NCI-H345 (cell line): Measurements from ENCODE around the gene KCTD4.

Experiments
- DNase-seq: peaks from one replicate; lab custom pipeline; 2025; lab: John Stamatoyannopoulos, UW

KCTD4 gene

GRCh38 chr13:45178349-45179162, 22.3 kb downstream of the KCTD4 start:
- DNase-seq = no peak

DNA sequence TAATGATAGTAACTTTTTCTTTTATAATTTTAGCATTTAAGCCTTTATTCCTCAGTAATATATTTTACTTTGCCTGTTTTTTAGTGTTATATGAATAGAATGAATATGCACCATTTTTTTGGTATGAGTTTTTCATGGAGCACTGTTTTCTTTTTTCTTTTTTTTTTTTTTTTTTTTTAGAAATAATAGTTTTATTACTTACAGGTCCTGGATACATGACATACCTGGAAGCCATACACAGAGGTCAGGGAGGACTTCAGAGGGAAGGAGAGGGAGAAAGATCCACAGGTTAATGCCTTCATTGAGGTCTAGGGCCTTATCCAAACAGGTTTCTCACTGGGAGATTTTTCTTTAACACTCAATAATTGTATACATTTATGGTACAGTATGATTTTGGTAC, 26.4 kb downstream of the KCTD4 start:
- DNase-seq = no peak

DNA sequence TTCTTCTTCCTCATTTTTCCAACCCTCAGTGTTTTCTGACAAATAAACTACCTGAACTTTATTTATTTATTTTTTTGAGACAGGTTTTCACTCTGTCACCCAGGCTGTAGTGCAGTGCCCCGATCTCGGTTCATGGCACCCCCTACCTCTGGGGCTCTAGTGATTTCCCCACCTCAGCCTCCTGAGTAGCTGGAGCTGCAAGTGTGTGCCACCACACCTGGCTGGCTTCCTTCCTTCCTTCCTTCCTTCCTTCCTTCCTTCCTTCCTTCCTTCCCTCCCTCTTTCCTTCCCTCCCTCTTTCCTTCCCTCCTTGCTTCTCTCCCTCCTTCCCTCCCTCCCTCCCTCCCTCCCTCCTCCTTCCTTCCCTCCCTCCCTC, 32.3 kb downstream of the KCTD4 start:
- no peak for DNase-seq

DNA sequence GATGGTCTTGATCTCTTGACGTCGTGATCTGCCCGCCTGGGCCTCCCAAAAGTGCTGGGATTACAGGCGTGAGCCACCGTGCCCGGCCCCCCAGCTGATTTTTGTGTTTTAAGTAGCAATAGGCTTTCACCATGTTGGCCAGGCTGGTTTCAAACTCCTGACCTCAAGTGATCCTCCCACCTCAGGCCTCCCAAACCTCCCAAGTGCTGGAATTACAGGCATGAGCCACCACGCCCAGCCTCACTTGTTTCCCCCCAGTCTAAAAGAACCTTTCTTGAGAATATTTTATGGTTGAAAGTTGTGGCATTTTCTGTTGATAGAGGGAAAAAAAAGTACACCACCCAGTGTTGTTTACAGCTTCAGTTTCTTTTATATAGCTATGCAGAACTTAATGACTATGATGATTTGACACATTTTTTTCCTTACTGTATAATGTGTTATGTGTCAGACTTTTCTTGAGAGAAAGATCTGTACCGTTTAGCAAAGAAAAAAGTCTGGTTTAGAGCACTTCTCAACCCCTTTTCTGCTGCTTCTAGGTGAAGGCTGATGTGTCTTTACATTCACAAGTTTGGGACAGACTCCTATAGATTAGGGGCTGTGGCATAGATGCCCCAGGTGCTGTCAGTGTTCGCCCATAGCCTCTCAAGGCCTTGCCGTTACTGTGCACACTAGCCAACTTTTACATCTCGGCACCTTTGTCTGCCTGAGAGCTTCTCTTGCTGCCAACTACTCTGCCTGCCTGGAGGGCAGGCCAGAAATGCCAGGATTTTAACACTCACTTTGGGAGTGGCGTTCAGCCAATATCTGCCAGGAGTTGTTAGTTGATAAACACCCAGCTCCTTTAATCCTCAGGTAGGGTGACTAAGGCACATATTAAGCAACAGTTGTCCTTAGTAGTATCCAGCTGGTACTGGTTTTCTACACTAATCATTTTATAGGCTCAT, 33.0 kb downstream of the KCTD4 start:
- no peak for DNase-seq

DNA sequence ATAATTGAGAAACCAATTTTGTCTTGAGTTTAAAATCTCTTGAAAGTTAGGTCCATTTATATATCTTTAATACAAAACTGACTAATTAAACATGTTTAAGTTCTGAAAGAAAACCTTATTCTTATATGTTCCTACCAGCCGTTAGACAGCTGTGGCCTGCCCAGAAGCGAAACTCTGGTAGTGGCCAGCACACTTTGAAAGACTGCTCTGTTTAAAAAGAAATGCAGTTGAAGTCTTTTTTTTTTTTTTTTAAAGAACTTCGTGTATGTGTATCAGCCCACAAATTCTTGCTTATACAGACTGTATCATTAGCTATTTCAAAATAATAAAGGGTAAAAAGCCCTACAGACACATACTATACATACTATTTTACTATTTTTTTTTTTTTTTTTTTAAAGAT, 34.0 kb downstream of the KCTD4 start:
- no peak for DNase-seq

DNA sequence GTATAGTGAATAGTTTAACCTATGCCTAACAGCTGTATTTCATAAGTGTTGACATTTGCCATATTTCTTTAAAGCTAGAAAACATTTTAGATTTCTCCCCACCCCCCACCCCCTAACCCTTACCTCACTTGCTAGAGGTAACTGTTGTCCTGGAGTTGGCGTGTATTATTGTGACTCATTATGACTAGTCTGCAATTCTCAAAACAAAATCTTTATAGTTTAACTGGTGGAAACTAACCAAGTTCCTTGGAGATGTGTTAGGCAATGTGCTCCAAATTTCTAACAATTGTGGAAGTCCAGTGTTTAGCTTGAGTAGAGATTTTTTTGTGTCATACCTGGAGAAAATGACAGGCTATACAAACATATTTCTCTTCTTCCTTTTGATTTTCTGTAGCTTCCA, 38.0 kb downstream of the KCTD4 start:
- DNase-seq = no peak

DNA sequence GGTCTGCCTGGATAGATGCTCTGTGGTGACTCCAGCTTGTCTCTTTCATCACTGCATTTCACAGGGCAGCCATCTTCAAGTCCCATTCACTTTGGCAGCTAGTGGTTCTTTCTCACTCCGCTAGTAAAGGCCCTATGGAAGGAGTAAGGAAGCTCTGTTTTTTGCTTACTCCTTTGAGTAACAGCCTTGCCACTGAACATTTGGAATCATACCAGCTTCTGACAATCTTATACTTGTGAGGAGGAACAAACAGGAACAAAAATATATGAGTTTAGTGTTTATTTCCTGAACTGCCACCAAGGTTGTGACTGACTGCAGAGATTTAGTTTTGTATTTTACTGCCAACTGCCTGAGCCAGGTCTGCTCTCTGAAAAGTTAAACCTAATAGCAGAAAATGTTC, 38.7 kb downstream of the KCTD4 start:
- DNase-seq = no peak

DNA sequence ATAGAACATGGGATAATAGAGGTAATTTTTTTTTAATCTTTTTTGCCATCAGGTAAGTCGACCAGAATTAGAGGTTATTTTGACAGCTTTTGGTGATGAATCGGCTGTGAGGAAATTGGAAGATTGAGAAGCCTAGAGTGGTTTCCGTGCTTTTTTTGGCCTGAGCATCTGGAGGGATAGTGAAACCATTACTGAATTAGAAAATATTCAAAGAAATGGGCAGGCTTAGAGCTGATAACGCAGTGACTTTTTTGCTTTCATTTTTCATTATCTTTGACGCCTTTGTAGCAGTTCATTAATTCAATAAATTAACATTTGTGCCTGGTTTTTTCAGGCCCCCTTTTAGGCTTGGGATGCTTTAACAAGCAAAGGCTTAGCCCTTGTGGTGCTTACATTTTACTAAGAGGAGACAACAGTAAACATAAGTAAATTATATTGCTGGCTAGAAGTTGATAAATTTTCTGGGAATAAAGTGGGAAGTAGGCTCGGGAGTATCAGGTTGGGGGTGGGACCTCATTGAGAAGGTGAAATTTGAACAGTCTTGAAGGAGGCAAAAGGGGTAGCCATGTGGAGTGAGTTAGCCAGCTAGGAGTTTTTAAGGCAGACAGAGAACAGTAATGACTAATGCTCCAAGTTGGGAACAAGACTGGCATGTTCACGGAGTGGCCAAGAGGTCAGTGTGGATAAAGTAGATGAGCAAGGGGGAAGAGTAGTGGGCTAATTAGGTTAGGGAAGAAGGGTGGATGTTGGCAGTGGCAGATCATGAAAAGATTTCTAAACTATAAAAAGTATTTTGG, 44.1 kb downstream of the KCTD4 start:
- no peak for DNase-seq

- no peak for DNase-seq
Measured at GRCh38 chr13:45149964-45150363, 50.9 kb downstream of the KCTD4 start.

- no peak for DNase-seq
Measured at GRCh38 chr13:45143346-45143751, 57.5 kb downstream of the KCTD4 start.
